GM19025 (cell line): Measurements from ENCODE around the gene PTPN13.
"Not testable (repeated sequence)": the region's sequence is repeated elsewhere in the genome, so short reads cannot be mapped to it uniquely, and the experiment has no call there.

Experiments
- ATAC-seq: cut with Tn5 transposase; IDR thresholded peaks from one replicate; pipeline ENCODE4 v1.9.1; 2021; ENCODE audit warnings: mild to moderate bottlenecking, low read depth, moderate library complexity; ENCODE audit not compliant: unreplicated experiment

Gene PTPN13

GRCh38 chr4:86640469-86640868, 46.4 kb downstream of the PTPN13 start:
- ATAC-seq: no peak

DNA sequence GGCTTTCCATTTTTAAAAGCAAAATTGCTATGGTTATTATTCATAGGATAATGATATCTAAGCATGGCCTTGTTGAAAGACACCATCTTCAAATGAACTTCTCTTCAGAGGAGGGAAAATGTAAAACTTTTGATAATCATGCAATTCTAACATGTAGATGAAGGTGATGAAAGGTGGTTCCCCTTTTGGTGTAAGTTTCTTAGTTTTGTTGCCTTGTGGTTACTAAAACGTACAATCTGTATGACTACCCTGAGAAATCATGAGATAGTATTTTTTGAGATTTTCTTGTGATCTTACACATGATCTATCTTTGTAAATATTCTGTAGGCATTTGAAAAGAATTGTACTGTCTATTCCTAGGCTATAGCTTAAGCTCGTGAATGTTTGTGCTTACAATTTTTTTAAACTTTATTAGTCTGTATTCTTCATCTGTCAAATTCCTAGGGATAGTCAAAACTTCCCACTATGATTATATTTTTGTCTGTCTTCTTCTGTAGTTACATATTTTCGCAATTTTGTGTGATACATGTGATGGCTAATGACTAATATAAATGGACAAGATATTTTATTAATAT, 47.5 kb downstream of the PTPN13 start:
- ATAC-seq: no peak

DNA sequence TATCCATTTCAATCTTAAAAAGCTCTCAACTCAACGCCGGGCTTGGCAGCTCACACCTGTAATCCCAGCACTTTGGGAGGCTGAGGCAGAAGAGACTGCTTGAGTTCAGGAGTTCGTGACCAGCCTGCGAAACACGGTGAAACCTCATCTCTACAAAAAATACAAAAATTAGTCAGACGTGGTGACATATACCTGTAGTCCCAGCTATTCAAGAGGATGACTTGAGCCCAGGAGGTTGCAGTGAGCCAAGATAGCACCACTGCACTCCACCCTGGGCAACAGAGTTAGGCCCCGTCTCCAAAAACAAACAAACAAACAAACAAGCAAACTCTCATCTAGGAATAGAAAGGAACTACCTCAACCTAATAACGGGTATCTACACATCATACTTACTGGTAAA, 50.8 kb downstream of the PTPN13 start:
- ATAC-seq: no peak

- ATAC-seq: no peak
Observed at GRCh38 chr4:86652332-86652932, 58.3 kb downstream of the PTPN13 start.

DNA sequence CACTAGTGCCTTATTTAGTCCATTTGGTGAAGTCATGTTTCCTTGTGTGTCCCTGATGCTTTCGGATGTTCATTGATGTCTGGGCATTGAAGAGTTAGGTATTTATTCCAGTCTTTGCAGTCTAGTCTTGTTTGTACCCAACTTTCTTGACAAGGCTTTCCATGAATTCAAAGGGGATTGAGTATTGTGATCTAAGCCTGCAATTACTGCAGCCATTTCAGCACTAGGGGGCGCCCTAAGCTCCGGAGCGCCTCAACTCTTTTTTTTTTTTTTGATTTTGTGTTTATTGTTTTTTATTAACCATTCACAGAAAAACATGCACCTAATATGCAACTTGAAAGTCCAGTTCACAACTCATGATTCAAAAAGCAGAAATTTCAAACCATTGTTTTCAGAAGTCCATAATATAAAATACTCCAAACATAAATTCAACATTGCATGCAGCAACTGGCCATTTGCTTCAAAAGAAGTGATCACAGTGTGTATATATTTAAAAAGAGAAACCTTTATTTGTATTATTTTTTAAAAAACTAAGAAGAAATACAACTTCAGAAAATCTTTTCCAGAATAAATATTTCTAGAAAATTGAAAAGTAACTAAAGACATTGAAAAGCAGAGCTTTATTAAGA, 59.2 kb downstream of the PTPN13 start:
- ATAC-seq: no peak

DNA sequence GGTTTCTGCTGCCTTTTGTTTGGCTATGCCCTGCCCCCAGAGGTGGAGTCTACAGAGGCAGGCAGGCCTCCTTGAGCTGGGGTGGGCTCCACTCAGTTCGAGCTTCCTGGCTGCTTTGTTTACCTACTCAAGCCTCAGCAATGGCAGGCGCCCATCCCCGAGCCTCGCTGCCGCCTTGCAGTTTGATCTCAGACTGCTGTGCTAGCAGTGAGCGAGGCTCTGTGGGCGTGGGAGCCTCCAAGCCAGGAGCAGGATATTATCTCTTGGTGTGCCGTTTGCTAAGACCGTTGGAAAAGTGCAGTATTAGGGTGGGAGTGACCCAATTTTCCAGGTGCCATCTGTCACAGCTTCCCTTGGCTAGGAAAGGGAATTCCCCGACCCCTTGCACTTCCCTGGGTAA, 62.7 kb downstream of the PTPN13 start:
- not testable (repeated sequence) for ATAC-seq

GRCh38 chr4:86657382-86657781, 63.3 kb downstream of the PTPN13 start:
- no peak for ATAC-seq

DNA sequence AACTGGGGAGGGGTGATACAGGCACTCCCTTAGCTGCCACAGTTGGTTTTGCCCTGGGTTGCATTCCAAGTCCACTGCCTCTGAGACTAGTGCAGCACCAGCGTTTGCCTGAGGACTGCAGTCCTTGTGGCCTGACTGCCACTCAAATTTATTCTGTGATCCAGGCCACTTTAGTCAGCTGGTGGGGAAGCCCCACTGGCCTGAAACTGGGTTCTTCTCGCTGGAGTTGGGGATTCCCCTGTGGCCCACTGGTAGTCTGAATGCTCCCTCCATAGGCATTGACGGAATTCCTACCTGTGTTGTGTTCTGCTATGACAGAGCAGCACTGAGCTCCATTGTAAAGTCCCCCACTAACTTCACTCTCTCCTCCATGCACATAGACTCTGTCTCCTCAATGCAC, 63.8 kb downstream of the PTPN13 start:
- ATAC-seq: no peak

GRCh38 chr4:86660401-86660800, 66.3 kb downstream of the PTPN13 start:
- ATAC-seq: no peak

DNA sequence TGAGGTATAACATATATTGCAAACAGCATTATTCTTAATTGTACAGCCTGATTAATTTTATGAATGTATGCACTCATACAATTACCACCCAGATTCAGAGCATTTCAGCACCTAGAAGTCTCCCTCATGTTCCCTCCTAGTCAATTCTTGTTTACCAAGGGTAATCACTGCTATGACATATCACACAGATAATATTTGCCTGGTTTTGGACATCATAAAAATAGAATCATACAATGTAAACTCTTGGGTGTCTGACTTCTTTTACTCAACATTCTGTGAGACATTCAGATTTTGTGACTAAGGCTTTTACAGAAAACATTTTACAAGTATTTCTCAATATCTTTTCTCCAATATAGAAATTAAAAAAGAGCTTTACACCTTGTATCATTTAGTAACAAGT, 66.9 kb downstream of the PTPN13 start:
- ATAC-seq: no peak

- no peak for ATAC-seq
Observed at GRCh38 chr4:86661418-86661817, 67.3 kb downstream of the PTPN13 start.

DNA sequence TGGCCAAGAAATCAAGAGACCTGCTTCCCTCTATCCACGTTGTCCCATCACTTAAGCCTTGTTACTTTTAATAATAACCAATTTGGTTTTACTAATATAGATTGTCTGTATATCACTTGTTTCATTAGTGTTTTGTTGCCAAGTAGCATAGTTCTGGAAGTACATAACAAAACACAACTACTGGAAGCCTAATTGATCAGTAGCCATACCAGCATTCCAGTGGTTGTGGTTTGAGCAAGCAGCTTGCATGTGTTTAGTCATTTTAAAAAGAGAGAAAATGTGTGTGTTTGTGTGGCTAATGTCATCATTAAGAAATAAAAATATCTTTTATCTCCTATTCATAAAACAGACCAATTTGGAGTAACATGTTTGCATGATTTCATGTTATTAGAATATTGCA, 70.8 kb downstream of the PTPN13 start:
- ATAC-seq: no peak

GRCh38 chr4:86670298-86670697, 76.2 kb downstream of the PTPN13 start:
- ATAC-seq: no peak

DNA sequence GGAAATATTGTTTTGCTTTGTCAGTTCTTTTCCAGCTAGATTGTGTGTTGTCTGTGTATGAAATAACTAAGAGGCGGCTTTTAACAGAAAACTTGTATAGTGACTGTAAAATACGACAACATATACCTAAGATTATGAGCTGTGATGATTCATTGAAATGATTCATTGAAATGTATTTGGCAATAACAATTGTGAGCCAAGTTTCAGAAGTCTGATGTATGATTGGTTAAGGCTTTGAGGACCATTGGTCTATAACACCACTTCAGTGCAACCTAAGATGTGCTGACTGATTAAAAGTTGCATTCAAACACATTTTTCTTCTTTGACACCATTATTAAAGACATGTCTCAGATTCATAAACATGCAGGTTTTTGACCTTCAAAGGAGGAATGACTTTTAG, 76.6 kb downstream of the PTPN13 start:
- ATAC-seq: no peak

GRCh38 chr4:86675548-86675947, 81.4 kb downstream of the PTPN13 start:
- ATAC-seq: no peak

GRCh38 chr4:86678796-86679195, 84.7 kb downstream of the PTPN13 start:
- ATAC-seq: no peak

GRCh38 chr4:86679441-86679840, 85.3 kb downstream of the PTPN13 start:
- ATAC-seq: no peak

GRCh38 chr4:86683167-86683566, 89.1 kb downstream of the PTPN13 start:
- no peak for ATAC-seq

DNA sequence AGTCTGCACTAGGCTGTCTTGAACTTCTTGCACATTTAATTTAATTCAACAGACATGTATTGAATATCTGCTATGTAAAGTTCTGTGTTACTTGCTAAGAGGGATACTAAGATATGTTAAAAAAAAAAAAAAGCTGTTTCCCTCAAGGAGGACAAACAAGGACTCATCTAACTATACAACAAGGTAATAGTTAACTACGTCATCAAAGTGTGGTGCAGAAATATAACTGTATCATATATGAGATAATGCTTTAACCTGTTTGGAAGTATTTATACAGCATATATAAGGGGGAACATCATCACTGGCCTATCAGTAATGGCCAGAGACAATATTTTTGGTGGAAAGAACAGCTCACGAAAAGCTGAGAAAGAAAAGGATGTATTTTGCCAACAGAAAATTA, 89.9 kb downstream of the PTPN13 start:
- no peak for ATAC-seq

GRCh38 chr4:86685401-86685800, 91.3 kb downstream of the PTPN13 start:
- no peak for ATAC-seq

GRCh38 chr4:86686741-86687140, 92.6 kb downstream of the PTPN13 start:
- no peak for ATAC-seq

- ATAC-seq: no peak
Observed at GRCh38 chr4:86688026-86688425, 93.9 kb downstream of the PTPN13 start.
